ENCODE results near the gene ANXA11.
"Not testable (repeated sequence)": the region's sequence is repeated elsewhere in the genome, so short reads cannot be mapped to it uniquely, and the experiment has no call there.

Gene ANXA11

GRCh38 chr10:80205477-80206276 is at the start of gene ANXA11:
Gene ANXA11, minus strand, starts transcription at chr10:80205537. Its CDS starts 32,676 bp downstream, at chr10:80172861.
- DNase-seq: peak; percentile 89

GRCh38 chr10:80254726-80255125 is 49.4 kb upstream of the ANXA11 start:
- not testable (repeated sequence) for DNase-seq

DNA sequence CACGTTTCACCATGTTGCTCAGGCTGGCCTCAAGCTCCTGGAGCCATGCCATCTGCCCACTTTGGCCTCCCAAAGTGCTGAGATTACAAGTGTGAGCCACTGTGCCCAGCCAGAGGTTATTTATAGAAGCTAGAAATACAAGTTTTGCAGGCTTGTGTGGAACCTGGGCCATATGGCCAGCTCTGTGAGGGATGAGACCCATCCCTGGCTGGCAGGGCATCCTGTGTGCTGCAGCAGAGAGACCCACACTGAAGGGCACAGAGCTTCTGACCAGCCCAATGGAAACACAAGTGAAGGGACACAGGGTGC is 48.6 kb upstream of the ANXA11 start:
- not testable (repeated sequence) for DNase-seq

- DNase-seq: no peak
Observed at GRCh38 chr10:80253266-80253962, 48.1 kb upstream of the ANXA11 start.

GRCh38 chr10:80252296-80252887 is 47.1 kb upstream of the ANXA11 start:
- DNase-seq: no peak

- DNase-seq: not testable (repeated sequence)
Observed at GRCh38 chr10:80251703-80252280, 46.5 kb upstream of the ANXA11 start.

DNA sequence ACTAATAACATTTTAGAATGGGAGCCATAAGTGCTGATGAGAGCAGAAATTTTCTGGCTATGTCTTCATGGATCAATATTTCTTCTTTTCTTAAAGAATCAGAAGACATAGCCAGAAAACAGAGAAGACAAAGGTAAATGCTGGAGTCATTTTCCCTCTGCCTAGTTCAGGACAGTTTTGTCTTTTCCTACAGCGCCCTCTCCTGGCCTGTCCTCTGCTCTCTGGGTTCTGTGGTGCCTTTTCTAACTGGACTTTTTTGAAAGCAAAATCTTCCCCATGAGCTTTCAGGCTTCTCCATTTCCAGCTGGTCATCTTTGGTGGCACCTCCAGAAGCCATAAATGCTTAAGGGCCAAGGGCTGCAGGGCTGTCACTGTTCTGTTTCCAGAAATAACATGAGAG is 45.1 kb upstream of the ANXA11 start:
- DNase-seq: not testable (repeated sequence)

- not testable (repeated sequence) for DNase-seq
Observed at GRCh38 chr10:80249906-80250305, 44.6 kb upstream of the ANXA11 start.

DNA sequence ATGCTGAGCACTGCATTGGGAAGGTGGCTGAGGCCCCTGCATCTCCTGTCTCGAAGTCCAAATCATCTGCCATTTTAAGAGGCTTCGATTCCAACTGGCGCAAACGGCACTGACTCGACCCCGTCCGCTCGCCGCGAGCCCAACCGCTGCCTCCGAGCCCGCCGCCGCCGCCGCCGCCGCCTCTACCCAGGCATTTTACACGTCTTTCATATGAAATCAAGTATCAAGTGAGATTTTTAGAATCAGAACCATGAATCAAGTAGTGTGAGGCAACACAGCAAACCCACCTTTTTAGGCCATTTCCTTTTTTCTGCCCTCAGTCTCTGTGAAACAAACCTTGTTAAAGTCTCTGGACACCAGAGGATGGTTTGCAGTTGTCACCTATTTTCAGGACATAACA is 42.3 kb upstream of the ANXA11 start:
- DNase-seq: not testable (repeated sequence)

- DNase-seq: not testable (repeated sequence)
Observed at GRCh38 chr10:80244371-80244770, 39.0 kb upstream of the ANXA11 start.

DNA sequence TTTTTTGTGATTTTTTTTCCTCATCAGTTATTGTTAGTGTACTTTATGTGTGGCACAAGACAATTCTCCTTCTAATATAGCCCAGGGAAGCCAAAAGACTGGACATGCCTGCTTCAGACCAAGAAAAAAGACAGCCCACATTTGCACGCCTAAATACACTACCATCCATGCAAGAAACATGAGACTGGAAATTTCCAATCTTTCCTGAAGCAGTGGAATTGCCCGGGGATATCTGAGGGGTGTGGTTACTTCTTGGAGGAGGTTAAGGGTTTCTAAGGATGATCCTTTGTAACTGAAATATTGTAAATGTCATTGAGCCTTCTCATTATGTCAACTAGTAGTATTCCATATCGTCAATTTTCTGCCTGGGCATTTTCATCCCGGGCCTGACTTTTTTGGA is 37.0 kb upstream of the ANXA11 start:
- DNase-seq: not testable (repeated sequence)

DNA sequence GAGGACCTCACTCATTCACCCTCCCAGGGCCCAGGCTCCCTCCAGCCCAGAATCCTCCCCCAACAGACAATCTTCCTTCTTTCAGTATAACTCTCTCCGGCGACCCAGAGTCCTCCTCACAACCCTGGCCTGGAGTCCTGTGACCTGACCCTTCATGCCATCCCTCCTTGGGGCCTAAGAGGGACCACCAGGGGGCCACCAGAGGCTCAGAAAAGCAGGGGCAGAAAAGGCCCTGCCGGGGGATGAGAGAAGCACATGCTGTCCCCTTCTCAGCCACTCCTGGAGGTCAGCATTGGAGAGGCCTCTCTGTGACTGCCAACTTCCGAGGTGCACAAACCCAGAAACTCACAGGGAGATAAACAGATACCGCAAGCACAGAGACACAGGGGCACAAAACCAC is 31.1 kb upstream of the ANXA11 start:
- DNase-seq: not testable (repeated sequence)

DNA sequence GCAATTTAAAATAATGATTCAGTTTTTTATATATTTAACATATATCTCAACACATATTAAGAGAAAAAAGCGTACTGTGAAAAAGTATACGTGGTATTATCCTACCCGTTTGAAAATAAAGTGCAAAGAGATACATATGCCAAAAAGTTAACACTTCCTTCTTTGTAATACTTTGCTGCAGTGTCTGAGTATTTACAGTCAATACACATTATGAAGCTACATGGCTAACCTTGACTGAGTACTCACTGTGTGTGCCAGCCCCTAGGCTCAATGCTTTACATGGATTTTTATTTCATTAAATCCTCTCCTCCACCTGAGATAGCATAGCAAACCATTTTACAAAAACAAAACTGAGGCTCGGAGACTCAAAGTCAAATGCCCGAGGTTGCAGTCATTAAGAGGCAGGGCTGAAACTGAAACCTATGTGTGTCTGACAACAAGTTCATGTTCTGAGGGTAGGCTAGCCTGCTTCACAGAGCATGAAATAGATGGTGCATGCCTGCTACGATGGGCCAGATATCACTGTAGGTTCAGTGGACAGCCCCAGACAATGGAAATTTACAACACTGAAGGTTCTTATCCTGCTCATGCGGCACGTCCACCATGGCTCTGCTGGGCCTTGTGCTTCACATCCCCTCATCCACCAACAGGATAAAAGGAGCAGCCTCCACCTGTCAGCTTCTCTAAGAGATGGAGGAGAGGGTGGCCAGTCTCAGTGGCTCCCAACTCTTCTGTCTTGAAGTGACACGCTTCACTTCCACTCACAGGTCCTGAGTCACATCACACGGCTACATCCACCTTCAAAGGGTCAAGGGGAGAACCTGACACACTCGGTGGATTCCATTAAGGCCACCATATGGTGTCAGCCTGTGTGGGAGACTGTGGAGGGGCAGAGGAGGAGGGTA is 29.2 kb upstream of the ANXA11 start:
- DNase-seq: not testable (repeated sequence)

GRCh38 chr10:80233871-80234270 is 28.5 kb upstream of the ANXA11 start:
- not testable (repeated sequence) for DNase-seq

- not testable (repeated sequence) for DNase-seq
Observed at GRCh38 chr10:80226723-80227122, 21.4 kb upstream of the ANXA11 start.

DNA sequence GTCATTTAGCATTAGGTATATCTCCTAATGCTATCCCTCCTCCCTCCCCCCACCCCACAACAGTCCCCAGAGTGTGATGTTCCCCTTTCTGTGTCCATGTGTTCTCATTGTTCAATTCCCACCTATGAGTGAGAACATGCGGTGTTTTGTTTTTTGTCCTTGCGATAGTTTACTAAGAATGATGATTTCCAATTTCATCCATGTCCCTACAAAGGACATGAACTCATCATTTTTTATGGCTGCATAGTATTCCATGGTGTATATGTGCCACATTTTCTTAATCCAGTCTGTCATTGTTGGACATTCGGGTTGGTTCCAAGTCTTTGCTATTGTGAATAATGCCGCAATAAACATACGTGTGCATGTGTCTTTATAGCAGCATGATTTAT is 17.7 kb upstream of the ANXA11 start:
- DNase-seq: not testable (repeated sequence)

GRCh38 chr10:80218878-80219277 is 13.5 kb upstream of the ANXA11 start:
- DNase-seq: not testable (repeated sequence)

DNA sequence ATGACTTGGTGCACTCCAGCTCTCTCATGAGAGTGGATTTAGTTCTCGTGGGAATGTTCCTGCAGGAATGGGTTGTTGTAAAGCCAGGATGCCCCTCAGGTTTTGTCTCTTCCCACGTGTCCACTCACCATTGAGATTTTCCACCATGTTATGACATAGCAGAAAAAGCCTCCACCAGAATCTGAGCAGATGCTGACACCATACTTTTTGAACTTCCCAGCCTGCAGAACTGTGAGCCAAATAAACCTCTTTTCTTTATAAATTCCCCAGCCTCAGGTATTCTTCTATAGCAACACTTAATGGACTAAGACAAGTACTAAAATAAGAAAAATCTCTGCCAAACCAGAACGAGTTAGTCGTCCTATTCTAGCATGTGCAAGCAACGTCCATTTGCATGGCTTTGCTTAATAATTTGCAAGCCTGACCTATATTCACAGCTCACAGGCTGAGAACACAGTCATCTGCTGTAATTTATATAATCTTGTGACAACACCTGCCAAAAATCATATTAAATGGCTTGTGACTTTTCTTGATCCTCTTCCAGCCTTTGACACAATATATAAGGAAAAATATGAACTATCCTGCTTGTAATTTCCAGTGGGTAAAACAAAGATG is 9.1 kb upstream of the ANXA11 start:
- not testable (repeated sequence) for DNase-seq

- peak; percentile 18 for DNase-seq
Observed at GRCh38 chr10:80212535-80213115, 7.3 kb upstream of the ANXA11 start.

DNA sequence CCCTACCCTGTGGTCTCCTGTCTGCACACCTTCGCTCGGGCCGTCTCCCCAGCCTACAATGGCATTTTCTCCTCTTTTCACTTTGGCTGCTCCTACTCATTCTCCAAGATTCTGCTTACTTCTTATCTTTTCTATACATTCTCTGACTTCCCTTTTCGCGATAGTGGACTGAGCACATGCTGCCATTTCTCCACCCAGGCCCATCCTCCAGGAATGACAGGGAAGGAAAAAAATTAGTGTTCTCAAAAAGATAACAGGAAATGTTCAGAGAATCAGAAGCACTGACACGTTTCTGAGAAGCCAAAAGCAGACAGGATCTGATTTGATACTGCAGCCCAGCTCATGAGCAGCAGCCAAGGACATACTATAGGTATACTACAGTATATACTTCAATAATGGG is 6.4 kb upstream of the ANXA11 start:
- no peak for DNase-seq

DNA sequence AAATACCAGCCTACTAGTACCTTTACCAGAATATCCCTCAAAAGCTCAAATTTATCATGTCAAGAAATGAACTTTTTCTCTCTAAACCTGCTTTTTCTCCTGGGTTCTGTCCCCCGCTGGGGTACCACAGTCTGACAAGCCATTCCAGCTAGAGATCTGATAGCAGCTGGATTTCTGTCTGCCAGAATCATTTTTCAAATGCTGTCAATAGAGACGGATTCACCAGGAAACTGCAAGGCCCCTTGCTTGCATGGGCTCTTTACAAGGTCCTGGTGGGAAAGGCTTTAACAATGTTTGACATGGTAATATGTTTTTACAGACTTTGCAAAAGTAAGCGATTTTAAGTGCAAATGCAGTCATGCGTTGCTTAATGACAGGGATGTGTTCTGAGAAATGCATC is 4.9 kb upstream of the ANXA11 start:
- no peak for DNase-seq
